Trophoblast cell (in vitro differentiated cells and primary cell): ENCODE measurements around the gene SNX33.
"Not testable (repeated sequence)": the region's sequence is repeated elsewhere in the genome, so short reads cannot be mapped to it uniquely, and the experiment has no call there.

ENCODE experiments used
- DNase-seq, 2 donors: peaks; one replicate each; pipeline ENCODE4 v3.0.0-alpha.2; 2016
- H2AFZ ChIP-seq: 2 replicates; pipeline ENCODE4 v1.6.1; 2013; ENCODE audit warnings: low read length, moderate library complexity, mild to moderate bottlenecking; ENCODE audit not compliant: insufficient read depth, poor library complexity
- H2AK5ac ChIP-seq: 2 replicates; pipeline ENCODE4 v1.6.1; 2013; ENCODE audit warnings: mild to moderate bottlenecking, low read length
- H2BK120ac ChIP-seq: 2 replicates; pipeline ENCODE4 v1.6.1; 2013; ENCODE audit warnings: low read length, mild to moderate bottlenecking, moderate library complexity; ENCODE audit not compliant: insufficient read depth, poor library complexity
- H2BK12ac ChIP-seq: 2 replicates; pipeline ENCODE4 v1.6.1; 2013; ENCODE audit warnings: mild to moderate bottlenecking, low read length, moderate library complexity
- H2BK5ac ChIP-seq: 2 replicates; pipeline ENCODE4 v1.6.1; 2013; ENCODE audit warnings: low read length, low read depth, moderate library complexity, mild to moderate bottlenecking; ENCODE audit not compliant: poor library complexity
- H3K14ac ChIP-seq: 2 replicates; pipeline ENCODE4 v1.6.1; 2013; ENCODE audit warnings: mild to moderate bottlenecking, low read length
- H3K18ac ChIP-seq: 2 replicates; pipeline ENCODE4 v1.6.1; 2013; ENCODE audit warnings: mild to moderate bottlenecking, low read length
- H3K23ac ChIP-seq: 2 replicates; pipeline ENCODE4 v1.6.1; 2013; ENCODE audit warnings: low read length
- H3K27ac ChIP-seq: 2 replicates; pipeline ENCODE4 v1.5.1; 2013; ENCODE audit warnings: low read depth, mild to moderate bottlenecking, inconsistent platforms, low read length, moderate library complexity
- H3K27me3 ChIP-seq: 2 replicates; pipeline ENCODE4 v1.6.1; 2013; ENCODE audit warnings: inconsistent platforms, mild to moderate bottlenecking, low read length, moderate library complexity; ENCODE audit not compliant: insufficient read depth
- H3K36me3 ChIP-seq, 2 experiments: 1 replicate in 1 of 2; 2 replicates in 1 of 2; pipeline ENCODE4 v1.6.1; 2013; ENCODE audit warnings: low read length in 2 of 2, mild to moderate bottlenecking in 2 of 2, moderate library complexity in 1 of 2; ENCODE audit not compliant: insufficient read depth in 2 of 2, control insufficient read depth in 1 of 2
- H3K4ac ChIP-seq: 2 replicates; pipeline ENCODE4 v1.6.1; 2013; ENCODE audit warnings: low read depth, mild to moderate bottlenecking, low read length, moderate library complexity
- H3K4me1 ChIP-seq, 2 experiments: 1 replicate in 1 of 2; 2 replicates in 1 of 2; pipeline ENCODE4 v1.6.1; 2013; ENCODE audit warnings: low read length in 2 of 2, mild to moderate bottlenecking in 2 of 2, moderate library complexity in 1 of 2; ENCODE audit not compliant: insufficient read depth in 2 of 2, control insufficient read depth in 1 of 2
- H3K4me2 ChIP-seq: 2 replicates; pipeline ENCODE4 v1.6.1; 2013; ENCODE audit warnings: inconsistent platforms, mild to moderate bottlenecking, low read length, moderate library complexity
- H3K4me3 ChIP-seq: 2 replicates; pipeline ENCODE4 v1.5.1; 2013; ENCODE audit warnings: mild to moderate bottlenecking, low read depth, low read length, inconsistent platforms
- H3K79me1 ChIP-seq: one replicate; pipeline ENCODE4 v1.6.1; 2013; ENCODE audit warnings: low read length
- H3K79me2 ChIP-seq: 2 replicates; pipeline ENCODE4 v1.6.1; 2013; ENCODE audit warnings: low read length, mild to moderate bottlenecking; ENCODE audit not compliant: control insufficient read depth, insufficient read depth, poor library complexity
- H3K9ac ChIP-seq: 2 replicates; pipeline ENCODE4 v1.6.1; 2013; ENCODE audit warnings: mild to moderate bottlenecking, low read length
- H3K9me3 ChIP-seq: 2 replicates; pipeline ENCODE4 v1.6.1; 2013; ENCODE audit warnings: low read depth, mild to moderate bottlenecking, control low read depth, inconsistent platforms, low read length; ENCODE audit not compliant: insufficient read depth
- H4K12ac ChIP-seq: 2 replicates; pipeline ENCODE4 v1.6.1; 2013; ENCODE audit warnings: low read depth, mild to moderate bottlenecking, low read length, moderate library complexity
- H4K8ac ChIP-seq: 2 replicates; pipeline ENCODE4 v1.6.1; 2013; ENCODE audit warnings: low read depth, mild to moderate bottlenecking, low read length, moderate library complexity
- H4K91ac ChIP-seq: one replicate; pipeline ENCODE4 v1.6.1; 2013; ENCODE audit warnings: low read depth, mild to moderate bottlenecking, low read length, moderate library complexity
- WGBS: extraction: QIAGEN DNeasy Blood & Tissue Kit; methylation state at CpG from one replicate; pipeline ENCODE4 v1.1.7; 2013; ENCODE audit warnings: missing lambda C conversion rate; ENCODE audit not compliant: insufficient read length, insufficient coverage; ENCODE audit errors: extremely low coverage; 5-methylcytosine and 5-hydroxymethylcytosine counted together

SNX33 gene

GRCh38 chr15:75699517-75699916 is 51.8 kb downstream of the SNX33 start:
- DNase-seq, H2AFZ ChIP-seq, H3K4me2 ChIP-seq, H2BK120ac ChIP-seq, H3K79me2 ChIP-seq, H3K18ac ChIP-seq, H3K9me3 ChIP-seq, H3K4ac ChIP-seq, H3K4me3 ChIP-seq, H2AK5ac ChIP-seq, H3K27me3 ChIP-seq, H3K79me1 ChIP-seq, H4K91ac ChIP-seq, H4K12ac ChIP-seq, H3K36me3 ChIP-seq, H3K14ac ChIP-seq, H3K9ac ChIP-seq, H2BK12ac ChIP-seq, H4K8ac ChIP-seq, H3K23ac ChIP-seq, H3K27ac ChIP-seq, H2BK5ac ChIP-seq: not testable (repeated sequence)
- H3K4me1 ChIP-seq: peaks cover 17 to 22% of the 10 kb centered on the region in 2 experiments
- WGBS: no CpG with 5 or more reads among the region's 7 CpGs

- not testable (repeated sequence) for H2BK5ac ChIP-seq, H3K4ac ChIP-seq, H3K4me3 ChIP-seq, H3K79me1 ChIP-seq, H3K18ac ChIP-seq, H3K36me3 ChIP-seq, H2AFZ ChIP-seq, H3K4me2 ChIP-seq, H3K79me2 ChIP-seq, H3K9me3 ChIP-seq, H3K14ac ChIP-seq, H3K9ac ChIP-seq, H2BK12ac ChIP-seq, H4K8ac ChIP-seq, H2AK5ac ChIP-seq, H3K23ac ChIP-seq, H2BK120ac ChIP-seq, H3K27ac ChIP-seq, H3K27me3 ChIP-seq, H4K91ac ChIP-seq, H4K12ac ChIP-seq
- peaks cover 11 to 15% of the 10 kb centered on the region in 2 experiments for H3K4me1 ChIP-seq
- DNase-seq: peak; percentile 23 to 42
- WGBS: no CpG with 5 or more reads among the region's 17 CpGs
Observed at GRCh38 chr15:75699961-75700874, 52.5 kb downstream of the SNX33 start.

GRCh38 chr15:75701071-75702003 is 53.6 kb downstream of the SNX33 start:
- H2BK12ac ChIP-seq, H3K36me3 ChIP-seq, H2BK5ac ChIP-seq, H2BK120ac ChIP-seq, H3K4ac ChIP-seq, H3K79me2 ChIP-seq, H4K91ac ChIP-seq, H3K9me3 ChIP-seq, H3K18ac ChIP-seq, DNase-seq, H2AK5ac ChIP-seq, H3K27ac ChIP-seq, H3K23ac ChIP-seq, H3K9ac ChIP-seq, H3K14ac ChIP-seq, H3K4me3 ChIP-seq, H4K12ac ChIP-seq, H4K8ac ChIP-seq, H3K79me1 ChIP-seq, H3K4me2 ChIP-seq, H2AFZ ChIP-seq, H3K27me3 ChIP-seq: not testable (repeated sequence)
- no CpG with 5 or more reads among the region's 13 CpGs for WGBS
- H3K4me1 ChIP-seq: peaks cover 9 to 13% of the 10 kb centered on the region in 2 experiments

- Histone ChIP-seq H3K27ac (no peak overlapping the region), H3K9me3 (peaks cover 4% of the 10 kb centered on the region), H2AK5ac (no peak overlapping the region), H4K91ac (no peak overlapping the region), H3K79me2 (peaks cover 1% of the 10 kb centered on the region), H2BK120ac (no peak overlapping the region), H3K14ac (no peak overlapping the region), H2BK5ac (no peak overlapping the region), H3K4me3 (no peak overlapping the region), H4K8ac (no peak overlapping the region), H3K23ac (no peak overlapping the region), H2AFZ (no peak overlapping the region), H3K4me2 (no peak overlapping the region), H3K79me1 (peaks cover 2% of the 10 kb centered on the region), H3K9ac (no peak overlapping the region), H3K4me1 (peaks cover under 1 to 6% of the 10 kb centered on the region in 2 experiments), H3K18ac (no peak overlapping the region), H3K27me3 (no peaks in the 10 kb centered on the region), H4K12ac (no peak overlapping the region), H3K4ac (no peak overlapping the region), H2BK12ac (no peak overlapping the region), H3K36me3 (no peaks in the 10 kb centered on the region)
- no peak for DNase-seq
- no CpG with 5 or more reads among the region's 6 CpGs for WGBS
Observed at GRCh38 chr15:75702436-75702835, 54.7 kb downstream of the SNX33 start.
